Germinal center (tissue), 1 donor: ENCODE measurements around the gene TIMM13.
A peak's percentile ranks its signal among the peaks of the same experiment; 100 is the strongest.
"Not testable (repeated sequence)": the region's sequence is repeated elsewhere in the genome, so short reads cannot be mapped to it uniquely, and the experiment has no call there.

Source experiments
- DNase-seq: peaks from one replicate; pipeline ENCODE4 v3.0.0; 2012; ENCODE audit warnings: mixed read lengths, low spot score

Gene TIMM13

DNA sequence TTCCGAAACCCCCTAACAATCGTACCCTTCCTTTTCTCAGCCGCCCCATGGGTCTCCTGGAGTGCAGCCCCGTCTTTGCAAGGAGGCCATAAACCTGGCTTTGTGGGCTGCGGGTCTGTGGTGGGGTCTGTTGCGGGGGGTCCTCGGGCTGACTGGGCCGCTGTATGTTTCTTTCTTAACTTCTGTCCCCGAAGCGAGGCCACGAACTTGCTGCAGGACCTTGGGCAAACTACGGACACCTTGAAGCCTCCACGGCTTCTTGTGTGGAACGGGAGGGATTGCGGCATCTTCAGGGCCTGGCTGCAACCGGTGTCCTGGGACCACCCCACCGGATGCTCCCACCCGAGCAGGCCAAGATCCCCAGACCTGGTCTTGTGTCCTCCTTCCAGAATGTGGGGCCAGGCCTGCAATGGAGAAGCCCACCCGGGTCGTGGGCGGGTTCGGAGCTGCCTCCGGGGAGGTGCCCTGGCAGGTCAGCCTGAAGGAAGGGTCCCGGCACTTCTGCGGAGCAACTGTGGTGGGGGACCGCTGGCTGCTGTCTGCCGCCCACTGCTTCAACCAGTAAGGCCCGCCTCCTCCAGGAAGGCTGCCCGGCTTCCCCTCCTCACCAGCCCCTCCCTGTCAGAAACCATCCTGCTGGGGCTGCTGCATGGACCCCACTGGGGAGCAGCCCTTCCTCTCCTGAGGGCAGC is 12.0 kb downstream of the TIMM13 start:
- no peak for DNase-seq

DNA sequence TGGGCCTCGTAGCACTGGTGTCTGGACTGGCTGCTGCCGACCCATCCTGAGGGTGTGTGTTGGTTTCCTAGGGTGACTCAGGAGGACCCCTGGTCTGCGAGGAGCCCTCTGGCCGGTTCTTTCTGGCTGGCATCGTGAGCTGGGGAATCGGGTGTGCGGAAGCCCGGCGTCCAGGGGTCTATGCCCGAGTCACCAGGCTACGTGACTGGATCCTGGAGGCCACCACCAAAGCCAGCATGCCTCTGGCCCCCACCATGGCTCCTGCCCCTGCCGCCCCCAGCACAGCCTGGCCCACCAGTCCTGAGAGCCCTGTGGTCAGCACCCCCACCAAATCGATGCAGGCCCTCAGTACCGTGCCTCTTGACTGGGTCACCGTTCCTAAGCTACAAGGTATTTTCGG is 13.8 kb downstream of the TIMM13 start:
- no peak for DNase-seq

DNA sequence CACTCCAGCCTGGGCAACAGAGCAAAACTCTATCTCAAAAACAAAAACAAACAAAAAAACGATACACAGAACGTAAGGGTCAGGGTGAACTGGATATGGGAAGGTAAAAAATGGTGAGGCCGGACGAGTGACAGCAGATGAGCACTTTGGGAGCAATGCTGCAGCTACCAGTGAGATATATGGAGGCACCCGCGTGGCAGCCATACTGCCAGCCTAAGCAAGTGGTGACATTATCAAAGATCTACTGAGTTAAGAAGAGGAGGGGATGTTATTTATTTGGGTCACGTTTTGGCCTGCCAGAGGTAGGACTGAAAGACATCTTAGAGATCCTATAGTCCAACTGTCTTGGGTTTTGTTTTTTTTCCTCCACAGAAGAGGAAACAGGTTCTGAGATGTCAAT is 14.2 kb downstream of the TIMM13 start:
- no peak for DNase-seq

DNA sequence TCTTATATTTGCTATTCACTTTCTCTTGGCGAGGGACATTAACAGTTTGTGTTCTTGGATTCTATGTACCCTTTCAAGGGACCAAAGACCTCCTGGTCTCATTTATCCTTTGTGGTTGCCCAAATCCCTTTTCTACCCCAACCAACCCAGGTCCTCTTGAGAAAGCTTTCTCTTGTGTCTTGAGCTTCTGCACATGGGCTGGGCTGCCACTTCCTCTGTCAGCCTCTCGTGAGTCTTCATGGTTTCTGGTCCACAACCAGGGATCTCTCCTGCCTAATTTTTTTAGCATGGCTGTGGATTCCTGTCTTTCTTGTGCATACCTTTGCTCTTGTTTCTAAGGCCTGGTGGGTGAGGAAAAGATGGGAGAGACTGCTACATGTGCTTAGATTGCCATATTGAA is 14.9 kb downstream of the TIMM13 start:
- no peak for DNase-seq

DNA sequence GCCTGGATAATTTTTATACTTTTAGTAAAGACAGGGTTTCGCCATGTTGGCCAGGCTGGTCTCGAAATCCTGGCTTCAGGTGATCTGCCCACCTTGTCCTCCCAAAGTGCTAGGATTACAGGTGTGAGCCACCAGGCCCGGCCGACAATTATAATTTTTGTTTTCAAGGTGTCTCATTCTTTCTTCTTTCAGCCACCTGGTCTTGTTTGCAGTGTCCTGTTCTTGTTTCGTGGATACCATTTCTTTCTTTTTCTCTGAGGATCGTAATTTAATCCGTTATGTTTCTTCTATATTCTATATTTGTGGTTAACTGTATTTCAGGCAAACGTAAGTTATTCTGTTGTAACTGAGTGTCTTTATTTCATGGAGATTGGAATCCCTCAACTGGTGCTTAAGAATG is 15.7 kb downstream of the TIMM13 start:
- DNase-seq, result no peak

DNA sequence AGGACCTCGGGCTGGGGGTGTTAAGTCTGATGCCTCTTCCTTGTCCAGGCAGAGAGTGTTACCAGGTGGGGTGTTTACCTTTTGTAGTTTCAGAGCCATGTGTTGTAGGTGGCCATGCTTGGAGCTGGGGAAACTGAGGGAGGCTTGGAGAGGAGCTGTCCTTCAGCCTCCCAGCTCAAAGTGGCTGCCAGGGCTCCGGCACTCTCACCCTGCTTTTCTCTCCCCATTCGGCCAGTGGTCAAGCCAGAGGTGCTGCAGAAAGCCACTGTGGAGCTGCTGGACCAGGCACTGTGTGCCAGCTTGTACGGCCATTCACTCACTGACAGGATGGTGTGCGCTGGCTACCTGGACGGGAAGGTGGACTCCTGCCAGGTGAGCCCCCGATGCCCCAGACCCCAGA is 17.4 kb downstream of the TIMM13 start:
- DNase-seq, result no peak

DNA sequence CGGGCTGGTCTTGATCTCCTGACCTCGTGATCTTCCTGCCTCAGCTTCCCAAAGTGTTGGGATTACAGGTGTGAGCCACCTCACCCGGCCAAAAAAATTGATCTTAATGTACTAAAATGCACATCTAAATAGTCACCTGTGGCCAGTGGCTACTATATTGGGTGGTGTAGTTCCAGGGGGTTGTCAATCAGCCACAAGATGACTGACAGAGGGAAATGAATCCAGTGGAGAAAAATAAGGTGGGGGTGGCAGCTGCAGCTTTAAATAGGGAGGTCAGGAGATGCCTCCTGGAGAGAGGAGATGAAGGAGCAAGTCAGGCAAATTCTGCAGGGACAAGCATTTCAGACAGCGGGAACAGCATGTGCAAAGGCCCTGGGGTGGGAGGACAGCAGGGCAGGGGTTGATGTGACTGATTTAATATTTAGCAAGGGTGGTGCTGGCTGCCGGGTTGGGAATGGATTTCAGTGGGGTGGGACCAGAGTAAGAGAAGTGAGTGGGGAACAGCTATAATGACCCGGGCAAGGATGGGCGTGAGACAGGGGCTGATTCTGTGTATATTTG is 18.0 kb downstream of the TIMM13 start:
- no peak for DNase-seq

DNA sequence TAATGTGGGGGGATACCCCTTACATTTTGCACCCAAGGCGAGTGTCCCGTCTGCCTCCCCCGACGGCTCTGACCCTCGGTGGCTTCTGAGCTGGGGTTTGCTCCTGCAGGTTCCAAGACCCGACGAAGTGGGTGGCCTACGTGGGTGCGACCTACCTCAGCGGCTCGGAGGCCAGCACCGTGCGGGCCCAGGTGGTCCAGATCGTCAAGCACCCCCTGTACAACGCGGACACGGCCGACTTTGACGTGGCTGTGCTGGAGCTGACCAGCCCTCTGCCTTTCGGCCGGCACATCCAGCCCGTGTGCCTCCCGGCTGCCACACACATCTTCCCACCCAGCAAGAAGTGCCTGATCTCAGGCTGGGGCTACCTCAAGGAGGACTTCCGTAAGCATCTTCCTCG is 19.1 kb downstream of the TIMM13 start:
- DNase-seq, result no peak

DNA sequence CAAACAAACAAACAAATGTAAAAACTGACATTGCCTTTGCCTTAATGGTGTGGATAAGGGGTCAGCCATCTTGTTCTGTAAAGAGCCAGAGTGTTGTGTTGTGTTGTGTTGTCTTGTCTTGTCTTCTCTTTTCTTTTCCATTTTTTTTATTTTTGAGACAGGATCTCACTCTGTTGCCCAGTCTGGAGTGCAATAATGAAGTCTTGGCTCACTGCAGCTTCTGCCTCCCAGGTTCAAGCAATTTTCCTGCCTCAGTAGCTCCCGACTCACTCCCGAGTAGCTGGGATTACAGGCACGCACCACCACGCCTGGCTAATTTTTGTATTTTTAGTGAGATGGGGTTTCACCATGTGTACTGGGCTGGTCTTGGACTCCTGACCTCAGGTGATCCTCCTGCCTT is 27.8 kb downstream of the TIMM13 start:
- DNase-seq, result no peak

DNA sequence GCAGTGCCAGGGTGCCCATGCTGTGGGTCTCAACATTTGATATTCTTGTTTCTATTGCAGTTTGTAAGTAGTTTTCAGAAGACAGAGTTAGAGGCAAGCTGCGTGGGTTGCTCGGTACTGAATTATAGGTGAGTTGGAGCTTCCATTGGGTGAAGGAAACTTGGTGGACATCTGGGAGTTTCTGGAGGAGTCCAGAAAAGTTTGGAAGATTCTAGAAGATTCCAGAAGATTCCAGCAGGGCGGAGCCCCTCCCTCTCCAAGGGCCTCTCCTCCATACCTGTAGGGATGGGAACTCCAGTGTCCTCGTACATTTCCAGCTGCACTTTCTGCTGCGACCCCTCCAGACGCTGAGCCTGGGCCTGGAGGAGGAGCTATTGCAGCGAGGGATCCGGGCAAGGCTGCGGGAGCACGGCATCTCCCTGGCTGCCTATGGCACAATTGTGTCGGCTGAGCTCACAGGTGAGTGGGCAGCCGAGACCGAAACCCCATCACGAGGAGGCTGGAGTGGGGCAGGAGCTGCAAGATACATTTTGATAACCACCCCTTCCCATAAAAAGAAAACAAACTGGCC is 28.6 kb downstream of the TIMM13 start:
- no peak for DNase-seq

DNA sequence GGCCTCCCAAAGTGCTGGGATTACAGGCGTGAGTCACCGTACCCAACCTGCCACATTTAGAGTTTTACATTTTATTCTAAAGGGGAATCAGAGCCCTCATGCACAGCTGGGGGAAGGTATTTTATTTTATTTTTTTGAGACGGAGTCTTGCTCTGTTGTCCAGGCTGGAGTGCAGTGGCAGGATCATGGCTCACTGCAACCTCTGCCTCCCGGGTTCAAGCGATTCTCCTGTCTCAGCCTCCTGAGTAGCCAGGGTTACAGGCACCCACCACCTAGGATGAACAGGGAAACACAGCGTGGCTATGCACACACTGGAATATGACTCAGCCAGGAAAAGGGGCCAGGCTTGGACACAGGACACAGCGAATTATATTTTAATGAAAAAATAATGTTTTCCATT is 30.2 kb downstream of the TIMM13 start:
- DNase-seq, result not testable (repeated sequence)

DNA sequence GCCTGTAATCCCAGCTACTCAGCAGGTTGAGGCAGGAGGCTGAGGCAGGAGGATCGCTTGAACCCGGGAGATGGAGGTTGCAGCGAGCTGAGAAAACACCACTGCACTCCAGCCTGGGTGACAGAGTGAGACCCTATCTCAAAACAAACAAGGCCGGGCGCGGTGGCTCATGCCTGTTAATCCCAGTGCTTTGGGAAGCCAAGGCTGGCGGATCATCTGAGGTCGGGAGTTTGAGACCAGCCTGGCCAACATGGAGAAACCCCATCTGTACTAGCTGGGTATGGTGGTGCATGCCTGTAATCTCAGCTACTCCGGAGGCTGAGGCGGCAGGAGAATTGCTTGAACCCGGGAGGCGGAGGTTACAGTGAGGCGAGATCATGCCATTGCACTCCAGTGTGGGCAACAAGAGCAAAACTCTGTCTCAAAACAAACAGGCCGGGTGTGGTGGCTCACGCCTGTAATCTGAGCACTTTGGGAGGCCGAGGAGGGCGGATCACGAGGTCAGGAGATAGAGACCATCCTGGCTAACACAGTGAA is 32.0 kb downstream of the TIMM13 start:
- not testable (repeated sequence) for DNase-seq

DNA sequence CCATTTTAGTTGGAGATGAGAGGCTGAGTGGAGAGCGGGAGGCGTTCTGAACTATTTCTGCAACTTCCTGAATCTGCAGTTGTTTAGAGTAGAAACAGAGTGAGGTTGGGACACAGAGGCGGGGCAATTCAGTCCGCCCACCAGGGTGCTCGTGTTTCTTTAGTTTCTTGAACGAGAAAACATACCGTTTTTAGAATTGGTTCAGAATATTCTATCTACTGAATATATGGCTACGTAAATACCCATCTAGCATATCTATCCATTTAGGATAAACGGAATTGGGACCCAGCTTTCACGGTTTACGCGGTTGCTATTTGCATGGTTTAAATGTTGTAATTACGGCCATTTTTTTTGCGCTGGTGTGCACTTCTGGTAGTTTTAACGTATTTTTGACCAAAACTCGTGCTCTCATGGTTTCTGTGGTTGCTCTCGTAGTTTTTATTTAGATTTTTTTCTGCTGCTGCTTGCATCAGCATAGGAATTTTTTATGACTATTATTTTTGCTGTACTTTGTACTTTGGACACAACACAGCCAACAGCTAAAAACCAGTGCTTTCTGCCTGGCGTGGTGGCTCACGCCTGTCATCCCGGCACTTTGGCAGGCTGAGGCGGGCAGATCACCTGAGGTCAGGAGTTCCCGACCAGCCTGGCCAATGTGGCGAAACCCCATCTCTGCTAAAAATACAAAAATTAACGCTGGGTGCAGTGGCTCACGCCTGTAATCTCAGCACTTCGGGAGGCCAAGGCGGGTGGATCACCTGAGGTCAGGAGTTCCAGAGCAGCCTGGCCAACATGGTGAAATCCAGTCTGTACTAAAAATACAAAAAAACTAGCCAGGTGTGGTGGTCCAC is 32.7 kb downstream of the TIMM13 start:
- DNase-seq, result peak; percentile 78

DNA sequence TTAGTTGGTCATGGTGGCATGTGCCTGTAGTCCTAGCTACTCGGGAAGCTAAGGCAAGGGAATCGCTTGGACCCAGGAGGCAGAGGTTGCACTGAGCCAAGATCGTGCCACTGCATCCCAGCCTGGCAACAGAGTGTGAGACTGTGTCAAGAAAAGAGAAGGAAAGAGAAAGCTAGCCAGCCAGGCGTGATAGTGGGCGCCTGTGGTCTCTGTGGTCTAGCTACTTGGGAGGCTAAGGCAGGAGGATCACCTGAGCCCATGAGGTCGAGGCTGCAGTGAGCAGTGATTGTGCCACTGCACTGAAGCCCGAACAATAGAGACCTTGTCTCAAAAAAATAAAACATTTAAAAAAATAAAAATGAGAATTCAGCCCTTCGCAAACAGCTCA is 33.3 kb downstream of the TIMM13 start:
- DNase-seq, result no peak

DNA sequence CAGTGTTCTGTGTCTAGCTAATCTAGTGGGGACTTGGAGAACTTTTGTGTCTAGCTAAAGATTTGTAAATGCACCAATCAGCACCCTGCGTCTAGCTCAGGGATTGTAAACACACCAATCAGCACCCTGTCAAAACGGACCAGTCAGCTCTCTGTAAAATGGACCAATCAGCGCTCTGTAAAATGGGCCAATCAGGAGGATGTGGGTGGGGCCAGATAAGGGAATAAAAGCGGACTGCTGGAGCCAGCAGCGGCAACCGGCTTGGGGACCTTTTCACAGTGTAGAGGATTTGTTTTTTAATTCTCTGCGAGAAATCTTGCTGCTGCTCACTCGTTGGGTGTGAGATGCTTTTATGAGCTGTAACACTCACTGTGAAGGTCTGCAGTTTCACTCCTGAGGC is 34.5 kb downstream of the TIMM13 start:
- DNase-seq, result not testable (repeated sequence)

DNA sequence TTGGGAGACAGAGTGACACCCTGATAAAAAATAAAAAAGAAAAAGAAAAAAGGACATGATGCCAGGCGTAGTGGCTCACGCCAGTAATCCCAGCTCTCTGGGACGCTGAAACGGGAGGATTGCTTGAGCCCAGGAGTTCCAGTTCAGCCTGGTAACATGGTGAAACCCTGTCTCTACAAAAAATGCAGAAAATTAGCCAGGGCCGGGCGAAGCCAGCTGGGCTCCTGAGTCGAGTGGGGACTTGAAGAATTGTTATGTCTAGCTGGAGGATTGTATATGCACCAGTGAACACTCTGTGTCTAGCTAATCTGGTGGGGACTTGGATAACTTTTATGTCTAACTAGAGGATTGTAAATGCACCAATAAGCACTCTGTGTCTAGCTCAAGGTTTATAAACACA is 35.0 kb downstream of the TIMM13 start:
- no peak for DNase-seq

DNA sequence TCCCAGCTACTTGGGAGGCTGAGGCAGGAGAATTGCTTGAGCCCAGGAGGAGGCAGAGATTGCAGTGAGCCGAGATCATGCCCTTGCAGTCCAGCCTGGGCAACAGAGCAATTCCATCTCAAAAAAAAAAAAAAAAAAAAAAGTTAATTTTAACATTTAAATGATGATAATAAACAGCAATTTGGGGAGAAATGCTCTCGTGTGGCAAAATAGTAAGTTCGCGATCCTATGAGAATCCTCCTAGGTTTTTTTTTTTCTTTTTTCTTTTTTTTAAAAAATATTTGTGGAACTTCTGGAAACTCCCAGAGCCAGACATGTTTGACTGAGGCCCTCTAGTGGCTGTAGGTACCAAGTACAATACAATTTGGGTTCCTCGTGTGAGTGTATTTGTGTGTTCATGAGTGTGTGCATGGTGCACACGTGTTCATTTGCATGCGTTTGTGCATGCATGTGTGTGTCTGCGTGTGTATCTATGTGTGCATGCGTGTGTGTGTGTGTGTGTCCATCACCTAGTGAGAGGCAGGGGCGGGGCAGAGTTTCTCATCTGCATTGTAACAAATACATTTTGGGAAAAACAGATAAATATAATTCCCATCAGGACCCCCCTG is 36.2 kb downstream of the TIMM13 start:
- peak; percentile 58 for DNase-seq

DNA sequence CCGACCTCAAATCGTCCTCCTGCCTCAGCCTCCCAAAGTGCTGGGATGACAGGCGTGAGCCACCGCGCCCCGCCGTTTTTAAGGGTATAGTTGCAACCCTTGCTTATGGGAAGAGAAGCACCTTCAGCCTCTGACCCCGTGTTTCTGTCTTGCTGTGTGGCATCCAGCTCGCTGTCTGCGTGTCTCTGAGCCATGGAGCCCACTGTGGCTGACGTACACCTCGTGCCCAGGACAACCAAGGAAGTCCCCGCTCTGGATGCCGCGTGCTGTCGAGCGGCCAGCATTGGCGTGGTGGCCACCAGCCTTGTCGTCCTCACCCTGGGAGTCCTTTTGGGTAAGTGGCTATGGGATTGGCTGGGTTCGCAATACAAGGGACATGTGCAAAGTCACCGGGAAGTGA is 37.8 kb downstream of the TIMM13 start:
- DNase-seq, result no peak

DNA sequence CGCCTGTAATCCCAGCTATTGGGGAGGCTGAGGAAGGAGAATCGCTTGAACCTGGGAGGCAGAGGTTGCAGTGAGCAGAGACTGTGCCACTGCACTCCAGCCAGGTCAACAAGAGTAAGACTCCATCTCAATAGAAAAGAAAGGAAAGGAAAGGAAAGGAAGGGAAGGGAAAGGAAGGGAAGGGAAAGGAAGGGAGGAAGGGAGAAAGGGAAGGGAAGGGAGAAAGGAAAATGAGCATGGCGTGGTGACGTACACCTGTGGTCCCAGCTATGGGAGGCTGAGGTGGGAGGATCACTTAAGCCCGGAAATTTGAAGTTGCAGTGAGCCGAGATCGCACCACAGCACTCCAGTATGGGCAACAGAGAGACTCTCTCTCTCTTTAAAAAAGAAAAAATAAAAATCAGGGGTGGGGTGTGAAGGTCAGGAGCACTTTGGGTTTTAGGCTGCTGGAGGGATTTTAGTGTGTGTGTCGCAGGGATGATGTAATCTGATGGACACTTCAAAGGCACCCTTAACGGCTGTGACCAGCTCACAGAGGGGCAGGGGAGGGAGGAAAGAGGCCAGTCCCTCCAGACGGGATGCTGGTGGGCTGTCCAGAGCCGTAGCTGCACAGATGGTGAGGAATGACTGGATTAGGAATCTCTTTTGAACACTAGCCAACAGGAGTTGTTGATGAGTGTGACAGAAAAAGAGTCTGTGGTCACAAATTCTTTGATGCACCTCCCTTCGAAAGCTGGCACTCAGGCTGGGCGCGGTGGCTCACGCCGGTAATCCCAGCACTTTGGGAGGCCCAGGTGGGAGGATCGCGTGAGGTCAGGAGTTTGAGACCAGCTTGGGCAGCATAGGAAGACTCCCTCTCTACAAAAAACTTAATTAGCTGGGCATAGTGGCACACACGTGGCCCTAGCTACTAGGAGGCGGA is 39.8 kb downstream of the TIMM13 start:
- DNase-seq, result no peak

DNA sequence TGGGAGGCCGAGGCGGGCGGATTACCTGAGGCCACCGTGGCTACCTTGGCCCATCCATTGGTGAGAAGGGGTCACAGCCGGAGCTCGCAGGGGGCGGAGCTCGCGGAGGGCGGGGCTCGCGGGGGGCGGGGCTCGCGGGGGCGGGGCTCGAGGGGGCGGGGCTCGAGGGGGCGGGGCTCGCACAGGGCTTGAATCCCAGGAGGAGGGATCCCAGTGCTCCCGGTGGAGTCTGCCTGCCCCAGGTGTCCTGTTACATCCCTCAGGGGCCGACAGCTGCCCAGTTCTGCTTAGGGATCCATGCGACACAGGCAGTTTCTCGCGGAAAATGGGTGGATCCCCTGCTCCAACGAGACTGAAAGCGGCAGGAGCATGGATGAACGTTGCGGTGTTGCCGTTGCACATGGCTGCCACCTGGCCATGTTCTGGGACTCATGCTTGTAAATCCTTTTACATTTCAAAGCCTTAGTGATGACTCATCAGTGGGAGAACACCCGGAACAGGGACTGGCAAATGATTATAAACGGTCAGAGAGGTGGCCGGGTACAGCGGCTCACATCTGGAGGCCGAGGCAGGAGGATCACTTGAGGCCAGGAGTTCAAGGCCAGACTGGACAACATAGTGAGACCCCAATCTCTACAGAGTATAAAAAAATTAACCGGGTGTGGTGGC is 42.2 kb downstream of the TIMM13 start:
- peak; percentile 73 for DNase-seq
